LNCaP clone FGC (cell line): ENCODE results near the gene ZFAND2B.
A peak's percentile ranks its signal among the peaks of the same experiment; 100 is the strongest.

Experiments
- DNase-seq: peaks from one replicate; pipeline ENCODE4 v3.0.0-alpha.2; 2011; ENCODE audit warnings: low read depth
- H3K4me3 ChIP-seq: 2 replicates; pipeline ENCODE4 v1.5.1; 2011; ENCODE audit warnings: mild to moderate bottlenecking, low read depth, low read length, control low read depth
- CTCF ChIP-seq: IDR thresholded peaks from 2 replicates; pipeline ENCODE4 v1.5.1; 2012; ENCODE audit warnings: mild to moderate bottlenecking; ENCODE audit not compliant: control insufficient read depth, insufficient read depth; ENCODE audit errors: extremely low read depth

ZFAND2B gene

GRCh38 chr2:219213026-219213415 lies 6.4 kb downstream of the ZFAND2B start:
- no peak for TF ChIP-seq CTCF
- DNase-seq = no peak
- no peak overlapping the region for H3K4me3 ChIP-seq

GRCh38 chr2:219213486-219214071 lies 7.0 kb downstream of the ZFAND2B start:
- no peak overlapping the region for H3K4me3 ChIP-seq
- TF ChIP-seq CTCF = no peak
- DNase-seq = no peak

DNA sequence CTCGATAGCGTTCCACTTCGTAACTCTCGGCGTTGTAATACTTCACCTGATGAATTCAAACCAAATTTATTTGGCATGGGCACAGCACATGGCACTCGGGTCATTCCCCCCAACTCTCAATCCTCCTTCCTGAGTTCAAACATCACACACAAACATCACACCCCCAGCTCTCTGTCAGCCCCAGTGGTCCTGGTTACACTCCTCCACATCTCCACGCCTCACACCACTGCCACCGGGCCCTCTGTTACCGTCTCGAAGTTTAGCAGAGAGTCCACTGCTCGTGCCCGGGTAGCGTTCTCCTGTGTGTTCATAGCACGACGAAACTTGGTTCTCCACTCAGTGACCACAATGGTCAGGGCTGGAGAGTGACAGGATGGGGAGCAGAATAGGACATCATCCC lies 7.6 kb downstream of the ZFAND2B start:
- H3K4me3 ChIP-seq = no peak overlapping the region
- TF ChIP-seq CTCF = no peak
- DNase-seq = no peak

DNA sequence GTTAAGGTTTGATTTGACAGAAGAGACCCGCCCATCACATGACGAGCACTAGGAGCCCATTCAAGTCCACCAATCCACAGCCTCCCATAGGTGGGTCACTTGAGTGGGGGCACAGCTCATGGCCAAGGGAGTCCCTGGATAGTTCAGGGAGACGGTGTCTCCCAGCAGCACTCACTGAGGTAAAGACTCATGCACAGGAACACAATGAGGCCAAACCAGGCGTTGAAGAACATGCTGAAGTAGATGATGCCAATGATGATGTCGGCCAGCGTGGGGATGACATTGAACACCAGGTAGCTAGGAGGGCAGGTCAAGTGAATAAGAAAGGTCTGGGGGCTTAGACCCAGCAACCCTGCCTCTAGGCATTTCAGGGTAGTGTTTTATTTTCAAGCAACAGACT lies 8.2 kb downstream of the ZFAND2B start:
- no peak for DNase-seq
- no peak for TF ChIP-seq CTCF
- no peak overlapping the region for H3K4me3 ChIP-seq

- no peak for DNase-seq
- no peak overlapping the region for H3K4me3 ChIP-seq
- TF ChIP-seq CTCF = no peak
Measured at GRCh38 chr2:219215871-219216534, 9.4 kb downstream of the ZFAND2B start.

DNA sequence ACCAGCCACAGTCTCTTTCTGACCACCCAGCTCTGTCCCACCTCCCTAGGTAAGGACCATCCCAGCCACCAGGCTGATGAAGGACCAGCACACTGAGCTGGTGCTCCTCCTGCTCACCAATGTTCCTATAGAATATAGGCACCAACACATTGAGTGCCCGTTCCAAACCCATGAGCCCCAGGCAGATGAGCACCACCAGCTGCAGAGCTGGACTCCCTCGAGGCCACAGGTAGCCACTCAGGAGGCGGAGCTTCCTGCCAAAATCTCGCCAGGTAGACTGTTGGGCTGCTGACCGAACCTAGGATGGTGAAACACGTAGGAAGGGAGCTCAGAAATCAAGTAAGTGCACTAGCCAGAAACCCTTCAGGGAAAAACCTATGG lies 9.9 kb downstream of the ZFAND2B start:
- H3K4me3 ChIP-seq = no peak overlapping the region
- no peak for TF ChIP-seq CTCF
- DNase-seq = no peak

GRCh38 chr2:219218217-219218731 lies 11.7 kb downstream of the ZFAND2B start:
- DNase-seq = peak; percentile 37
- H3K4me3 ChIP-seq = peak overlapping the region; percentile 55
- no peak for TF ChIP-seq CTCF
